ENCODE results near the gene PTCRA. TPM values are rescaled to one million over a fixed set of nuclear protein-coding genes. Genes with fewer than 3 reads are reported as not detected.
"Not testable (repeated sequence)": the region's sequence is repeated elsewhere in the genome, so short reads cannot be mapped to it uniquely, and the experiment has no call there.

The PTCRA gene
- total RNA-seq, 1 donor from 2014 or later, result not detected

DNA sequence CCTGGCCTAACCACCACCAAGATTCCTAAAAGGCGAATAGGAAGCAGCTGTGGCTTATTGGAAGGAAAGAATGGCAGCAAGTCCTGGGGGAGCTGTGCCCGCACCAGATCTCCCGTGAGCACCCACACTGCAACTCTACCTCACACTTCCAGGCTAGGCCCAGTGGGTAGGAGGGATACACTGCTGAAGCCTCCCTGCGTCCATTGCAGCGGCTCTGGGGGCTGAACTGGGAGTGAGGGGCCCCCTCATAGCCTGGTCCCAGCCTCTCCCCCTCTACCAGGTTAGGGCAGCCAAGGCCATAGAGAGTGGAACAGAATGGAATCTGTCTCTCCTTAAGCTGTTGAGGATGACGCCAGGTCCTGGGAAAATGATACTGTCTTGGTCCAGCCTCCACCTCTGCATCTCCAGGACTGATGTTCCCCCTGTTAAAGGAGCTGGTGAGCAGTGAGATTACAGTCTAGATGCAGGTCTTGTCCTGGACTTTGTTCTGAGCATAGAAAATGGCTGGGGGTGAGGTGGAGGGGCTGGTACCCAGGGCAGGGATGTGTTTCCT, 24.7 kb downstream of the PTCRA start:
- DNase-seq (ENCODE audit: extremely low spot score in 2 of 2), result no peak
- TF ChIP-seq, protein P1, sequence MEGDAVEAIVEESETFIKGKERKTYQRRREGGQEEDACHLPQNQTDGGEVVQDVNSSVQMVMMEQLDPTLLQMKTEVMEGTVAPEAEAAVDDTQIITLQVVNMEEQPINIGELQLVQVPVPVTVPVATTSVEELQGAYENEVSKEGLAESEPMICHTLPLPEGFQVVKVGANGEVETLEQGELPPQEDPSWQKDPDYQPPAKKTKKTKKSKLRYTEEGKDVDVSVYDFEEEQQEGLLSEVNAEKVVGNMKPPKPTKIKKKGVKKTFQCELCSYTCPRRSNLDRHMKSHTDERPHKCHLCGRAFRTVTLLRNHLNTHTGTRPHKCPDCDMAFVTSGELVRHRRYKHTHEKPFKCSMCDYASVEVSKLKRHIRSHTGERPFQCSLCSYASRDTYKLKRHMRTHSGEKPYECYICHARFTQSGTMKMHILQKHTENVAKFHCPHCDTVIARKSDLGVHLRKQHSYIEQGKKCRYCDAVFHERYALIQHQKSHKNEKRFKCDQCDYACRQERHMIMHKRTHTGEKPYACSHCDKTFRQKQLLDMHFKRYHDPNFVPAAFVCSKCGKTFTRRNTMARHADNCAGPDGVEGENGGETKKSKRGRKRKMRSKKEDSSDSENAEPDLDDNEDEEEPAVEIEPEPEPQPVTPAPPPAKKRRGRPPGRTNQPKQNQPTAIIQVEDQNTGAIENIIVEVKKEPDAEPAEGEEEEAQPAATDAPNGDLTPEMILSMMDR (IDR thresholded peaks at IDR 0.05), result no peak
- no peak for TF ChIP-seq POLR2A (IDR thresholded peaks at IDR 0.05)
- no peak for TF ChIP-seq POLR2AphosphoS5 (IDR thresholded peaks at IDR 0.05; ENCODE audit: insufficient read depth in 1 of 2, low read depth in 1 of 2)
- Histone ChIP-seq H3K4me3 (no peak overlapping the region), H3K27me3 (no peaks in the 10 kb centered on the region), H3K36me3 (peaks cover 0 to 34% of the 10 kb centered on the region in 2 donors), H3K9me3 (no peaks in the 10 kb centered on the region), H3K4me1 (no peaks in the 10 kb centered on the region), H3K27ac (no peak overlapping the region)
- intact Hi-C loops (cut with DNase I), result no loop called here

DNA sequence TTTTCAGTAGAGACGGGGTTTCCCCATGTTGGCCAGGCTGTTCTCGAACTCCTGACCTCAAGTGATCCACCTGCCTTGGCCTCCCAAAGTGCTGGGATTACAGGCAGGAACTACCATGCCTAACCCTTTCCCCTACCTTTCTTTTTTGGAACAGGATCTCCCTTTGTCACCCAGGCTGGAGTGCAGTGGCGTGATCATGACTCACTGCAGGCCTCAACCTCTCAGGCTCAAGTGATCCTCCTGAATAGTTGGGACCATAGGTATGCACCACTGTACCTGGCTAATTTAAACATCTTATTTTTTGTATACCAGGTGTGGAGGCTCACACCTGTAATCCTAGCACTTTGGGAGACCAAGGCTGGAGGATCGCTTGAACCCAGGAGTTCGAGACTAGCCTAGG, 25.5 kb downstream of the PTCRA start:
- peaks cover 0 to 26% of the 10 kb centered on the region in 2 donors for H3K36me3 ChIP-seq
- H3K4me1 ChIP-seq; H3K27ac ChIP-seq; DNase-seq (ENCODE audit: extremely low spot score in 2 of 2); H3K4me3 ChIP-seq; H3K9me3 ChIP-seq; H3K27me3 ChIP-seq; intact Hi-C loops (cut with DNase I): not testable (repeated sequence)

DNA sequence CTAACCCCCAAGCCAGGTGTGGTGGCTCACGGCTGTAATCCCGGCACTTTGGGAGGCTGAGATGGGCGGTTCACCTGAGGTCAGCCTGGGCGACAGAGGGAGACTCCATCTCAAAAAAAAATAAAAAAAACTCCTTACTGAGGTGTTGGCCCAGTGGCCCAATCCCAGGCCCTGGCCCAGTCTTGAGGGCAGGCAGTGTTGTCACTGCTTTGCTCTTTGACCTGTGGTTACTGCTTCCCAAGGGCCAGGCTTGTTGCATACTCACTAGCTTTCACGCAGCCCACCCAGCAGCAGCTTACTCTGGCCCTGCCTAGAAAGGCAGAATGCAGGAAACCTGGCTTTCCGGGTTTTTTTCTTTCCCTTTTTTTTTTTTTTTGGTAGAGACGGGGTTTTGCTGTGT, 26.6 kb downstream of the PTCRA start:
- Histone ChIP-seq H3K36me3 (peaks cover 0 to 16% of the 10 kb centered on the region in 2 donors), H3K27me3 (no peaks in the 10 kb centered on the region), H3K4me3 (no peak overlapping the region), H3K27ac (no peak overlapping the region), H3K9me3 (no peaks in the 10 kb centered on the region), H3K4me1 (no peaks in the 10 kb centered on the region)
- DNase-seq (ENCODE audit: extremely low spot score in 2 of 2), result no peak
- TF ChIP-seq, protein P1 (IDR thresholded peaks at IDR 0.05), result no peak
- TF ChIP-seq POLR2AphosphoS5 (IDR thresholded peaks at IDR 0.05; ENCODE audit: insufficient read depth in 1 of 2, low read depth in 1 of 2), result no peak
- TF ChIP-seq POLR2A (IDR thresholded peaks at IDR 0.05), result no peak
- intact Hi-C loops (cut with DNase I), result no loop called here

DNA sequence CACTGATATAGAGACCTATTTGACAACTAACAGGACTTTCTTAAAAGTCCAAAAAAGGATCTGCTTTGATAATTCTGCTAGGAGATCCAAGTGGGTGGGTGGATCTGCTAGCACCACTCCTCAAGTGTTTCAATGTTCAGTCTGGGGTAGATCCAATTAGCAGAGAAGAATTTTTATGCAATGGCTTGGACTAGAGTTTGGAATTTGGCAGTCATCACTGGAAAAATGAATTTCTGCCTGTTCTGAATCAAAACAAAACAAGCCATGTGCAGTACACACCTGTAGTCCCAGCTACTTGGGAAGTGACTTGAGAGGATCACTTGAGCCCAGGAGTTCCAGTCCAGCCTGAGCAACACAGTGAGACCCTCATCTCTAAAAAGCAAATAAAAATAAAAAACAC, 32.1 kb downstream of the PTCRA start:
- H3K4me1 ChIP-seq, result no peaks in the 10 kb centered on the region
- no peak for TF ChIP-seq POLR2A (IDR thresholded peaks at IDR 0.05)
- TF ChIP-seq POLR2AphosphoS5 (IDR thresholded peaks at IDR 0.05; ENCODE audit: insufficient read depth in 1 of 2, low read depth in 1 of 2), result no peak
- TF ChIP-seq, protein P1 (IDR thresholded peaks at IDR 0.05), result no peak
- no peaks in the 10 kb centered on the region for H3K36me3 ChIP-seq
- no peak for DNase-seq (ENCODE audit: extremely low spot score in 2 of 2)
- H3K27ac ChIP-seq, result no peak overlapping the region
- no peak overlapping the region for H3K4me3 ChIP-seq
- no peaks in the 10 kb centered on the region for H3K27me3 ChIP-seq
- H3K9me3 ChIP-seq, result no peaks in the 10 kb centered on the region
- intact Hi-C loops (cut with DNase I), result no loop called here

DNA sequence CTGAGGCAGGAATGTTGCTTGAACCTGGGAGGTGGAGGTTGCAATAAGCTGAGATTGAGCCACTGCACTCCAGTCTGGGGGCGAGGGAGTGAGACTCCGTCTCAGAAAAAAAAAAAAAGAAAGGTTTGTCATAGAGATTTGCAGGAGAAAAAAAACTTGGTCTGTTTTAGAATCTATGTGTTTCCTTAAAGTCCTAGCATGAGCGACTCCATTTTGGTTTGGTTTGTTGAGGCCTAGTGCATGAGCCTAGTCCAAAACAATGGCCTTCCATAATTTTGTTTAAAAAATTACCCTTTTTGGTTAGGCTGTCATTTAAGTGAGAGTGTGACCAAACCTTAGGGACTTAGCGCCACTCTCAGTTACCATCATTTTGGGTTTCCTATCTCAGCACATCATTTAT, 36.5 kb downstream of the PTCRA start:
- no peak for DNase-seq (ENCODE audit: extremely low spot score in 2 of 2)
- Histone ChIP-seq H3K9me3 (no peaks in the 10 kb centered on the region), H3K27ac (no peak overlapping the region), H3K4me3 (no peak overlapping the region), H3K36me3 (no peaks in the 10 kb centered on the region), H3K4me1 (no peaks in the 10 kb centered on the region), H3K27me3 (no peaks in the 10 kb centered on the region)
- intact Hi-C loops (cut with DNase I), result no loop called here
- TF ChIP-seq, protein P1 (IDR thresholded peaks at IDR 0.05), result no peak
- no peak for TF ChIP-seq POLR2A (IDR thresholded peaks at IDR 0.05)
- no peak for TF ChIP-seq POLR2AphosphoS5 (IDR thresholded peaks at IDR 0.05; ENCODE audit: insufficient read depth in 1 of 2, low read depth in 1 of 2)

DNA sequence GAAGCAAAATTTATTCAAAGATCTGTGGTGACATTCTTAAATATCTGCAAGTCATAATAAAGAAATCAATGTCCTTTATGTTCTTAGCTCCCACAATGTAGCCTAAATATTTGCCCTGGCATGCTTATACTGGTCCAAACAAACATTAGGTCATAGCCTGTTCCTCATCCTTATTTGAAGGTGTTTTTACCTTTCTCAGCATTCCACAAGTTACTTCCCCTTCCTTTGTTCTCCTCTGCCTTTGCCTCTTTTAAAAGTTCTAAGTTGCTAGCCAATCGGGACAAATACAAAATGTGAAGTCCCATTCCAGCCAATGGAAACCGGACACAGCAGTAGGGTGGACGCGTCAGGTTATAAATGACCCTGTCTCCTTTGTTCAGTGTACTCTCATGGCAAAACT, 38.6 kb downstream of the PTCRA start:
- H3K36me3 ChIP-seq; H3K27ac ChIP-seq; intact Hi-C loops (cut with DNase I); H3K4me1 ChIP-seq; H3K9me3 ChIP-seq; H3K4me3 ChIP-seq; H3K27me3 ChIP-seq; DNase-seq (ENCODE audit: extremely low spot score in 2 of 2): not testable (repeated sequence)
